ENCODE results near the gene GPC5. TPM values are rescaled to one million over a fixed set of nuclear protein-coding genes. Genes with fewer than 3 reads are reported as not detected.

Gene GPC5
- total and polyA plus RNA-seq, 2 of the 8 experiments (the other 6 are each of a cell fraction or from before 2014, with no cell fraction given): 0.20 to 0.39 TPM

GRCh38 chr13:91348906-91349435 is 49.5 kb upstream of the GPC5 start (continued):
- 0 out of 2 replicates have a peak, but pooled peaks have one; percentile 23 for TF ChIP-seq CHD2 (IDR thresholded peaks at IDR 0.05; ENCODE audit: low read length)
- peak; percentile 31 for TF ChIP-seq ASH2L (IDR thresholded peaks at IDR 0.05; ENCODE audit: low read length)
- peak; percentile 80 for TF ChIP-seq TAF7 (optimal IDR thresholded peaks at IDR 0.05; ENCODE audit: borderline replicate concordance, low read depth, low read length)
- peak; percentile 45; the same call in 1 of the 2 replicates for TF ChIP-seq JUND (IDR thresholded peaks at IDR 0.05; ENCODE audit: low read length)
- peak; percentile 59 for TF ChIP-seq BACH1 (IDR thresholded peaks at IDR 0.05; ENCODE audit: low read length)
- TF ChIP-seq NANOG (IDR thresholded peaks at IDR 0.05; ENCODE audit: insufficient read depth, low read depth, low read length, poor library complexity, severe bottlenecking): peak; percentile 20
- TF ChIP-seq POLR2A (IDR thresholded peaks at IDR 0.05; ENCODE audit: control extremely low read depth in 1 of 2, low read depth in 2 of 2, low read length in 2 of 2): peak; percentile 40 to 89
- TF ChIP-seq, protein P1, sequence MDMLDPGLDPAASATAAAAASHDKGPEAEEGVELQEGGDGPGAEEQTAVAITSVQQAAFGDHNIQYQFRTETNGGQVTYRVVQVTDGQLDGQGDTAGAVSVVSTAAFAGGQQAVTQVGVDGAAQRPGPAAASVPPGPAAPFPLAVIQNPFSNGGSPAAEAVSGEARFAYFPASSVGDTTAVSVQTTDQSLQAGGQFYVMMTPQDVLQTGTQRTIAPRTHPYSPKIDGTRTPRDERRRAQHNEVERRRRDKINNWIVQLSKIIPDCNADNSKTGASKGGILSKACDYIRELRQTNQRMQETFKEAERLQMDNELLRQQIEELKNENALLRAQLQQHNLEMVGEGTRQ (IDR thresholded peaks at IDR 0.05; ENCODE audit: low read length): no peak; the same call in 1 of the 2 replicates
- TF ChIP-seq CHD1 (IDR thresholded peaks at IDR 0.05; ENCODE audit: low read depth, low read length): no peak; the same call in 1 of the 2 replicates
- peak; percentile 46; the same call in 1 of the 2 replicates for TF ChIP-seq GTF2F1 (IDR thresholded peaks at IDR 0.05; ENCODE audit: borderline replicate concordance, low read depth, low read length)
- TF ChIP-seq KDM1A (IDR thresholded peaks at IDR 0.05; ENCODE audit: borderline replicate concordance, low read length): no peak
- TF ChIP-seq SIRT6 (IDR thresholded peaks at IDR 0.05; ENCODE audit: low read length): no peak
- no peak for TF ChIP-seq CBX8 (IDR thresholded peaks at IDR 0.05; ENCODE audit: borderline replicate concordance, low read depth, low read length)
- peak; percentile 20 for TF ChIP-seq PHF8 (conservative IDR thresholded peaks at IDR 0.05; ENCODE audit: low read depth, low read length)
- TF ChIP-seq SP1 (IDR thresholded peaks at IDR 0.05; ENCODE audit: low read depth, low read length): no peak
- TF ChIP-seq RFX5 (IDR thresholded peaks at IDR 0.05; ENCODE audit: borderline replicate concordance, low read depth, low read length): no peak
- 0 out of 2 replicates have a peak, but pooled peaks have one; percentile 3 for TF ChIP-seq YY1 (IDR thresholded peaks at IDR 0.05; ENCODE audit: low read depth, low read length)
- no peak for TF ChIP-seq KDM5A (IDR thresholded peaks at IDR 0.05; ENCODE audit: low read length)
- no peak for TF ChIP-seq ZNF274 (IDR thresholded peaks at IDR 0.05; ENCODE audit: borderline replicate concordance, extremely low read depth, low read length)
- no peak for TF ChIP-seq KDM4A (IDR thresholded peaks at IDR 0.05; ENCODE audit: low read depth, low read length, severe bottlenecking)
- no peak for TF ChIP-seq NRF1 (IDR thresholded peaks at IDR 0.05; ENCODE audit: low read depth, low read length)
- TF ChIP-seq TEAD4 (IDR thresholded peaks at IDR 0.05; ENCODE audit: low read depth, low read length): peak; percentile 11; the same call in 1 of the 2 replicates
- TF ChIP-seq ATF2 (IDR thresholded peaks at IDR 0.05; ENCODE audit: low read length): peak; percentile 83; the same call in 1 of the 2 replicates

All from H1 (cell line).